GM13977 (cell line): ENCODE results near the gene IFT27.

Source experiments
- DNase-seq: peaks from one replicate; pipeline ENCODE4 v3.0.0; 2012; ENCODE audit warnings: low spot score
- in situ Hi-C: fragments of 300-500 bp; cut with MboI; formaldehyde crosslinking; loops from one replicate; pipeline ENCODE4 v1.12.0; 2022; ENCODE audit warnings: low sequenced_read_pairs, low pct_unique_long_range_greater_than_20kb, mixed read lengths, inconsistent platforms; ENCODE audit not compliant: unreplicated experiment
- TF ChIP-seq, protein P1 (sequence below): IDR thresholded peaks from 2 replicates; pipeline ENCODE4 v1.5.1; 2012; ENCODE audit warnings: mild to moderate bottlenecking, control low read depth; ENCODE audit not compliant: insufficient read depth; ENCODE audit errors: extremely low read depth, missing control alignments

Gene IFT27

DNA sequence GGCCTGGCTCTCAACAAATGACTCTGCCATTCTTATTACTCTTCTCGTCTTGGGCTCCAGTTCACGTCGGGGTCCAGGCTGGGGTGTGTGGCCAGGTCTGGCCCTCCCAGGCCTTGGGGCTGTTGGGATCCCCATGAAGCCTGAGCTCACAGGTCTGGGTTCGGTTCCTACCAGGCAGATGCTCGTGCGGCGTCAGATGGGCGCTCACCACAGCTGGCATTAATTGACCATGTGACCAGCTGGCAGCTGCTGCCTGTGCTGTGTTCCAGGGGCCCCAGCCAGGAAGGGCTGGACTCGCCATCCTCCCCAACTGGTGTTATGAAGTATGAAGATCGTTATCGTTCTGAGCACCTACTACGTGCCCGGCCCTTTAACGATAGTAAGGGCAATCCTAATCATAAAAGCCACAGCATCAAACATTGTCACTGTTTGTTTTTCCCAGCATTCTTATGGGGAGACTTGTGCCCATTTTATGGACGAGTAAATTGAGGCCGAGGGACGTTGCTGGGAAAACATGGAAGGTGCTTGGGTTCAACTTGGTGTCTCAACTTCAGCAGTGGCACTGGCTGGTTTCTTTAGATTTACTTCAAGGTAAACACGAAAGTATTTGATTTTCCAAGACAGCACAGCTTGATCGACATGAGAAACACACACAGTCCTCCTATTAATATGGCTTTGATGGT lies 45.6 kb downstream of the IFT27 start:
- TF ChIP-seq, protein P1, sequence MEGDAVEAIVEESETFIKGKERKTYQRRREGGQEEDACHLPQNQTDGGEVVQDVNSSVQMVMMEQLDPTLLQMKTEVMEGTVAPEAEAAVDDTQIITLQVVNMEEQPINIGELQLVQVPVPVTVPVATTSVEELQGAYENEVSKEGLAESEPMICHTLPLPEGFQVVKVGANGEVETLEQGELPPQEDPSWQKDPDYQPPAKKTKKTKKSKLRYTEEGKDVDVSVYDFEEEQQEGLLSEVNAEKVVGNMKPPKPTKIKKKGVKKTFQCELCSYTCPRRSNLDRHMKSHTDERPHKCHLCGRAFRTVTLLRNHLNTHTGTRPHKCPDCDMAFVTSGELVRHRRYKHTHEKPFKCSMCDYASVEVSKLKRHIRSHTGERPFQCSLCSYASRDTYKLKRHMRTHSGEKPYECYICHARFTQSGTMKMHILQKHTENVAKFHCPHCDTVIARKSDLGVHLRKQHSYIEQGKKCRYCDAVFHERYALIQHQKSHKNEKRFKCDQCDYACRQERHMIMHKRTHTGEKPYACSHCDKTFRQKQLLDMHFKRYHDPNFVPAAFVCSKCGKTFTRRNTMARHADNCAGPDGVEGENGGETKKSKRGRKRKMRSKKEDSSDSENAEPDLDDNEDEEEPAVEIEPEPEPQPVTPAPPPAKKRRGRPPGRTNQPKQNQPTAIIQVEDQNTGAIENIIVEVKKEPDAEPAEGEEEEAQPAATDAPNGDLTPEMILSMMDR = no peak
- in situ Hi-C loops = no loop called here
- DNase-seq = no peak

DNA sequence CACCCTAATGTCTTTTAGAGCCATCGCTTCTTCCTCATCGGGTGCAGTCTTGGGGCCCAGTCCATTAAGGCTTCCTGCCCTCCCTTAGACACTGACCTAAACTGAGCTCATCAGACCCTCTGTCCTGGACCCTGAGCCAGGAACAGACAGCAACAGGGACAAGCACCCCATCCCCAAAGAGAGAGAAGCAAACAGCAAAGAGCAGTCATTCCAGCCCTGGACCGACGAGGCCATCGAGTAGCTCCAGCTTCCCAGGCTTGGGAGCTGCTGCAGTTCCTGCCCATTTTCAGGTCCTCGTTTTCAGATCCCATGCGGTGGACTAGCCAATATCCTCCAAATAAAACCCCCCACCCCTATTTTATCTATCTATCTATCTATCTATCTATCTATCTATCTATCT lies 46.6 kb downstream of the IFT27 start:
- TF ChIP-seq, protein P1 = no peak
- DNase-seq = no peak
- in situ Hi-C loops = no loop called here

DNA sequence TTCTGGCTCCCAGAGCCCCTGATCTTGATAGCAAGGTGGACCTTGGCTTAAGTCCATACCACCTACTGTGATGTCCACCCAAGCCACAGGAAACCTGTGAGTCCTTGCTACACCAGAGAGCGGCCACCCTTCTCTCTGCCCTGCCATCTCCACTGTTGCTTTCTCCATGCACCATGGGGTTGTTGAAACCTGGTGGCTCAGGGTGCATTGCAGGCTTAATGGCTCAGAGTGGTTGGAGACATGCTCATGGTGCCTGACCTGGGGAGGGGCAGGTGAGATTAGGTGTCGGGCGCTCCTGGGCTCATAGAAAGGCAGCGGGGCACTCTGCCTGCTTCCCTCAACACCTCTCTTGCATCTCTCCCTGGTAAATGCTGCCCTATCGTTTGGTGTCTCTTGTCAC lies 47.4 kb downstream of the IFT27 start:
- in situ Hi-C loops = no loop called here
- no peak for DNase-seq
- TF ChIP-seq, protein P1 = no peak

DNA sequence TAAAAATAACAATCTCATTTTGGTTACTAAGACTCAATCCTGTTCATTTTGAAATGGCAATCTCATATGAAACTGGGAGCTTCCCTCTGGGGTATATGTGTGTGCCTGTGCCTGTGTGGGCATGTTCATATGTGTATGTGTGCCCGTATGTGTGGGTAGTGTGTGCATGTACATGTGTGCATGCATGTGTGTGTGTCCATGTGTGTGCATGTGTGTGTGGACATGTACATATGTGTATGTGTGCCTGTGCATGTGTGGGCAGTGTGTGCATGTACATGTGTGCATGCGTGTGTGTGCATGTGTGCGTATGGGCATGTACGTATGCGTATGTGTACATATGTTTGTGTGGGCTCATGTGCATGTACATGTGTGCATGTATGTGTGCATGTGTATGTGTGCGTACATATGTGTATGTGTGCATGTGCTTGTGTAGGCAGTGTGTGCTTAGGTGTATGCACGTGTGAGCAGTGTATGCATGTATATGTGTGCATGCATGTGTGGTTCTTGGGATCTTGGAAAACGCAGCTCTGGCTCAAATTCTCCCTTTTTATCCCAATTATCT lies 47.9 kb downstream of the IFT27 start:
- in situ Hi-C loops = no loop called here
- TF ChIP-seq, protein P1 = no peak
- no peak for DNase-seq

DNA sequence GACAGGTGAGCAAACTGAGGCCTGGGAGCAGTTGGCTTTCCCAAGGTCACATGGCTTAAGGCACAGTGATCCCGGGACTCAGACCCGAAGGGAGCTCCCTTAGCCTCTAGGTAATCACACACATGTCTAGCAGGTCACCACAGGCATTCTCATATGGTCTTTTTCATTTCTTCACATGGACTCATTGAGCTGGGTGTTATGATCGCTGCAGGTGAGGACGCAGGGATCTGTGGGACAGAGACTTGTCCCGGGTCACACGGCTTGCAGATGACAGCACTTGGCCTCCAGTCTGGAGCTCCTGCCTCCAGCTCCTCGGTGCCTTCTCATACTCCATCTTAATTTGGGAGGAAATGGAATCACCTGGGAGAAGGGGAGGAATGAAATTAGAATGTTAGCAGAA lies 48.8 kb downstream of the IFT27 start:
- TF ChIP-seq, protein P1 = no peak
- in situ Hi-C loops = no loop called here
- no peak for DNase-seq

DNA sequence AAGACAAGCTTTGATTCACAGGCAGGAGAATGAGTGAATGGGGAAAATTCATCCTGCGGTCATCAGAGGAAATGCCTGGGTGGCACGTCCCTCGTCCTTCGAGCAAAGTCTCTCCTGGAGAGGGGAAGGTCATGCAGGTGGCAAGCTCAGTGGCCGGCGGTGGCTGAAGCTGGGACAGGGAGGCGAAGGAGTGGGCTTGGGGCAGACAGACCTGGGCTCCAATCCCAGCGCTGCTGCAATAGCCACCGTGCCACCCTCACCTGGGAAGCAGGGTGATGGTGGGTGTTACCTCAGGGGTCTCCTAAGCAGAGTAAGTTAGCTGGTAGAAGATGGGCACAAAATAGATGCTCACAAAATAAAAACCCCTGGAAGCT lies 49.9 kb downstream of the IFT27 start:
- in situ Hi-C loops = no loop called here
- TF ChIP-seq, protein P1 = no peak
- no peak for DNase-seq
